GM18526 (cell line): ENCODE data around the gene SLC46A3.
A peak's percentile ranks its signal among the peaks of the same experiment; 100 is the strongest.

ENCODE experiments used
- POLR2A ChIP-seq: IDR thresholded peaks from 3 replicates; pipeline ENCODE4 v1.6.1; 2011; ENCODE audit not compliant: insufficient read length; ENCODE audit errors: extremely low read depth

Gene SLC46A3

GRCh38 chr13:28718543-28719226 is at the start of gene SLC46A3:
Gene SLC46A3 (minus strand): TSS chr13:28718970. CDS start chr13:28717998, 972 bp downstream.
- TF ChIP-seq POLR2A: peak; percentile 48

GRCh38 chr13:28763887-28764286 is 45.1 kb upstream of the SLC46A3 start:
- TF ChIP-seq POLR2A: no peak

GRCh38 chr13:28761586-28761985 is 42.8 kb upstream of the SLC46A3 start:
- TF ChIP-seq POLR2A: no peak

- no peak for TF ChIP-seq POLR2A
Measured at GRCh38 chr13:28755546-28755870, 36.7 kb upstream of the SLC46A3 start.

GRCh38 chr13:28754698-28755545 is 36.2 kb upstream of the SLC46A3 start:
- TF ChIP-seq POLR2A: no peak

GRCh38 chr13:28753946-28754345 is 35.2 kb upstream of the SLC46A3 start:
- no peak for TF ChIP-seq POLR2A

GRCh38 chr13:28753208-28753892 is 34.6 kb upstream of the SLC46A3 start:
- no peak for TF ChIP-seq POLR2A

- TF ChIP-seq POLR2A: no peak
Measured at GRCh38 chr13:28751175-28751960, 32.6 kb upstream of the SLC46A3 start.

GRCh38 chr13:28750187-28751045 is 31.6 kb upstream of the SLC46A3 start:
- no peak for TF ChIP-seq POLR2A

- no peak for TF ChIP-seq POLR2A
Measured at GRCh38 chr13:28747851-28748250, 29.1 kb upstream of the SLC46A3 start.

- TF ChIP-seq POLR2A: no peak
Measured at GRCh38 chr13:28746287-28746612, 27.5 kb upstream of the SLC46A3 start.

GRCh38 chr13:28744656-28745055 is 25.9 kb upstream of the SLC46A3 start:
- no peak for TF ChIP-seq POLR2A

- no peak for TF ChIP-seq POLR2A
Measured at GRCh38 chr13:28744091-28744536, 25.3 kb upstream of the SLC46A3 start.

GRCh38 chr13:28743499-28744083 is 24.8 kb upstream of the SLC46A3 start:
- TF ChIP-seq POLR2A: no peak
